ENCODE data around the gene ALKBH4.
"Not testable (repeated sequence)": the region's sequence is repeated elsewhere in the genome, so short reads cannot be mapped to it uniquely, and the experiment has no call there.

ALKBH4 gene

DNA sequence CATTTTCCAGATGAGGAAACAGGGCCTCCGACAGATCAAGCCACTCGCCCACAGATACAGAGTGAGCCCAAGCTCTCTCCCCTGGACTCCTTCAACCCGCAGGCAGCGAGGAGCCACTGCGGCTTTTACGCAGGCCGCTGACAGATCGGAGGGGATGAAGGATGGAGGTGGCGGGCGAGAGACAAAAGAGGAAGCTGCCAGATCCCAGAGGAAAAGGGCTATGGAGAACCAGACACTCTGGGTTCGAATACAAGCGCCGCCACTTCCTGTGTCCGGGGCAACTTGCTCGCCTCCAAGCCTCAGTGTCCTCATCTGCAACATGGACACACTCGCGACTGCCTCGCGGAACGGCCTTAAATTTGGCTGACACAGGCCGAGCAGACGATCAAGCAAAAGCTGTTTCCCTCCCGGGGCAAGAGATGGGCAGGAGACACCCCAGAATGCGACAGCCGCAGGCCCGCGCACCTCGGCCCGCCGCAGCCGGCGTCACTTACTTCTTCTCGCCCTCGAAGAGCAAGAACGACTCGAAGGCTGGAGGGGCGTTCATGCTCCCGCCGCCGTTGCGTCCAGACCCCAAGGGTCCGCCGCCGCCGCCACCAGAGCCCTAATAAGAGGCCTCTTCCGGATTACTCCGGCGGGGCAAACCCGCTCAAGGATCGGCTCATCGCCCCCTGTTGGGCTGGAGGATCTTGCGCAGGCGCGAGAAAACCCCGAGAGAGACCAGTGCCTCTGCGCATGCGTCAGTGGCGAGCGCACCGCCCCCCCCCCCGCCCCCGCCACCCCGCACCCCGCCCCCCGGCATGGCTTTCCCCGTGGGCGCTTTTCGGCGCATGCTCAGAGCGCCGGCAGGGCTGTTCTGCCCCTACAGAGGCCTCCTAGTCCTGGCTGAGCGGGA lies 13.9 kb upstream of the ALKBH4 start, which contains the start of gene POLR2J:
Gene POLR2J (minus strand): TSS at position 609 of the 895 bp plus-strand sequence. CDS start 62 bp downstream, at position 547.
- peak; percentile 87 for DNase-seq

DNA sequence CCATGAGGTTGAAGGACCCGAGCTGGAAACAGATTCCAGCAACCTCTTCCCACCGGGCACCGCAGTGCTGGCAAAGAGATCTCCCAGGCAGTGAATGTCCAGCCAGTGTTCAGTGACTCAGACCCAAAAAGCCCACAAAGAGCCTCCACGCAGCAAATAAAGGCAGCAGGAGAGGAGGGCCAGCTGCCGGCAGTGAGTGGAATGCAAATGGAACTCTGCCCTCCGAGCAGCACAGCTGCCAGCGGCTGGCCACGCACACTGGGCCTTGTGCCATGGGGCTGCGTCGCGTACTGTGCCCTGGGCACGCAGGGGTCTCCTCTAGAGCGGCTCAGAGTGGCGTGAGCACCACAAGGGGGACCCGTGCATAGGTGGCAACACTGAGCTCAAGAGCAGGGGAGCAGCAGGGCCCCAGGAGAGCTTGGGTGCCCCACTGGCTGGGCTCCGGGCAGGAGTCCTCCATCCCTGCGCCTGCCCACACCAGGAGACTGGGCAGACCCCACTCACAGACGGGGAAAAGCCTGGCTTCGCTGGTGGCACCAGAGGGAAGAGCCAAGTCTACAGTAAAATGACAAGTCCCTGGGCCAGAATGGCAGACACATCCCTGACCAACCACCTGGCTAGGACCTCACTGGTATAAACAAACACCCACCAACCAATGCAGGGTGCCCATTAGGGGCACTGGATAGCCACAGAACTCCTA lies 10.2 kb upstream of the ALKBH4 start:
- not testable (repeated sequence) for DNase-seq

DNA sequence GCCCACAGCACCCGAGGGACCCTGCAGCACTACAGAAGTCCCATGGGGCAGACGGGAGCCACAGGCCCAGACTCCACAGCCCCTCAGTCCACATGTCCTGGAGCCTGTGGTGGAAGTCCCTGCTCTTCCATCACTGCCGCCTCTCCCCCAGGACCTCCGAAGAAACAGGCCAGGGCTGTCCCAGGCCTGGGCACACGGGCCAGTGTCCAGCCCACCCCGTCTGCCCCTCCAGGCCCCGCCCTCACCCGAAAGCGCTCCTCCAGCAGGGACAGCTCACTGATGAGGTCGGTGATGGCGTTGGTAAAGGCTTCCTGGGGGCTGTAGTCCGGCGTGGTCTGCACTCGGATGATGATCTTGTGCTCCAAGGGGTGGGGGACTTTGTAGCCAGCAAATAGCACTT lies 9.5 kb upstream of the ALKBH4 start:
- DNase-seq, result not testable (repeated sequence)

DNA sequence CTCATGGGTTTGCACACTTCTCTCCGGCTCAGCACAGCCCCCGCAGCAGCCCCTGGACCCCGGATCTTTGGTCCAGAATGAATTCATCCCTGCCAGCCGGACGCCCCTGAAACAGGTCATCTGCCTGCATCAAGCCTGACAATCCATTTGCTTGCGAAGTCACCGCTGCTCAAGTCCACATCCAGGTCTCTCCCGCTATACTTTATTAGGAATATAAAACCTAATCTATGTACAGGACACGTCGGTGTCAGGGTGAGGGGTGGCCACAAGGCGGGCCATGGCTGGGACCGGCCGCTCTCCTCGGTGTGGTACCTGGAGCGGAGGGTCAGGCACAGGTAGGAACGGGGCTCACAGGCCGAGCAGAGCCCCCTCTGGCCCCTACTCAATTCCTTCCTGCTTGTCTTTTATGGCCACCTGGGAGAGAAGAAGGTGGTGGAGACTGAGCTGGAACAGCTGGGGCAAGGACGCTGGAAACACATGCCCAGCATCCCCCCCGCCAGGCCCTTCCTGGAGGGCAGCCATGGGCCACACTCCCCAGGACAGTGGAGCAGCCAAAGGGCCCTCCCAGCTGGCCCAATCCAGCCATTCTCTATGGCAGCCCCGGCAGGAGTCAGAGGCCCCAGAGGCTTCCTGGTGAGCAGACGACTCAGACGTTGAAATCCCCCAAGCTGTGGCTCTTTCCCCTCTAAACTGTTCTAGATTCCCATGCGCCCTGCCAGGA lies 8.8 kb upstream of the ALKBH4 start:
- no peak for DNase-seq

DNA sequence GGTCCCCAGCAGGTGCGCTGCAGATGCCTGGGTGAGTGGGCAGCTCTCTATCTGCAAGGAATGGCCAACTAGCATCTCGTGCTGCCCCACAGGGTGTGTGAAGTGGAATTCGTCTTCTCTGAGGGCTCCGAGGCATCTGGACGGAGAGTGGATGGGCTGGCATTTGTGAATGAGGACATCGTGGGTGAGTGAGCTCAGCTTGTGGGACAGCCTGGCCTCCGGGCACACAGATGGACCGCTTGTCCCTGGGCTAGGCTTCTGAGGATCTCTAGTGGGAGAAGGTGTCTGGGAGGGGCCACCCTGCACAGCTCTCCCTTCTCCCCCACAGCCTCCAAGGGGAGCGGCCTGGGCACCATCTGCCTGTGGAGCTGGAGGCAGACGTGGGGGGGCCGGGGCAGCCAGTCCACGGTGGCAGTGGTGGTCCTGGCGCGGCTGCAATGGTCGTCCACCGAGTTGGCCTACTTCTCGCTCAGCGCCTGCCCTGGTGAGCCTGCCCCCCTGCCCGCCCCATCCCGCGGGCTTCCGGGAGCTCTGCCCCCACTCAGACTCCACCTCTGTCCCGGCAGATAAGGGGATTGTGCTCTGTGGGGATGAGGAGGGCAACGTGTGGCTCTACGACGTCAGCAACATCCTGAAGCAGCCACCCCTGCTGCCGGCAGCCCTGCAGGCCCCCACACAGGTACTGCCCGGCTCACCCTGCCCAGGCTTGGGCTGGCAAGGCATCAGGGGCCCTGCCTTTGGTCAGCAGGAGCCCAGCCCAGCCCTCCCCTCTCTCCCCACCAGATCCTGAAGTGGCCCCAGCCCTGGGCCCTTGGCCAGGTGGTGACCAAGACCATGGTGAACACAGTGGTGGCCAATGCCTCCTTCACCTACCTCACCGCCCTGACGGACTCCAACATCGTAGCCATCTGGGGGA lies 7.7 kb upstream of the ALKBH4 start:
- no peak for DNase-seq

DNA sequence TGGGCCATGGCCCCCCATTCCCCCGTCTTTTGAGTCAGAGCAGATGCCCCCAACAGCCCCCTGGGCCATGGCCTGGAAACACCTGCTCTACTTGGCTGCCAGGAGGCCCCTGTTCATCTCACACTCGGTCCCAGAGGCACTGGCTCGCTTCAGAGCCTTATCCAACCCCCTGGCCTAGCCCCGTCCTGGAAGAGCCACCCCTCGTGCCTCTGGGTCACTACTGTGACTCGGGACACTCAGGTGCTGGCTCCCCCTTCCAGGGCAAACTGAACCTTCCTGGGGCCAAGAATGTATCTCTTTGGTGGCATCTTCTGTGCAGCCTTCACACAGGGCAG lies 7.1 kb upstream of the ALKBH4 start:
- DNase-seq, result no peak

DNA sequence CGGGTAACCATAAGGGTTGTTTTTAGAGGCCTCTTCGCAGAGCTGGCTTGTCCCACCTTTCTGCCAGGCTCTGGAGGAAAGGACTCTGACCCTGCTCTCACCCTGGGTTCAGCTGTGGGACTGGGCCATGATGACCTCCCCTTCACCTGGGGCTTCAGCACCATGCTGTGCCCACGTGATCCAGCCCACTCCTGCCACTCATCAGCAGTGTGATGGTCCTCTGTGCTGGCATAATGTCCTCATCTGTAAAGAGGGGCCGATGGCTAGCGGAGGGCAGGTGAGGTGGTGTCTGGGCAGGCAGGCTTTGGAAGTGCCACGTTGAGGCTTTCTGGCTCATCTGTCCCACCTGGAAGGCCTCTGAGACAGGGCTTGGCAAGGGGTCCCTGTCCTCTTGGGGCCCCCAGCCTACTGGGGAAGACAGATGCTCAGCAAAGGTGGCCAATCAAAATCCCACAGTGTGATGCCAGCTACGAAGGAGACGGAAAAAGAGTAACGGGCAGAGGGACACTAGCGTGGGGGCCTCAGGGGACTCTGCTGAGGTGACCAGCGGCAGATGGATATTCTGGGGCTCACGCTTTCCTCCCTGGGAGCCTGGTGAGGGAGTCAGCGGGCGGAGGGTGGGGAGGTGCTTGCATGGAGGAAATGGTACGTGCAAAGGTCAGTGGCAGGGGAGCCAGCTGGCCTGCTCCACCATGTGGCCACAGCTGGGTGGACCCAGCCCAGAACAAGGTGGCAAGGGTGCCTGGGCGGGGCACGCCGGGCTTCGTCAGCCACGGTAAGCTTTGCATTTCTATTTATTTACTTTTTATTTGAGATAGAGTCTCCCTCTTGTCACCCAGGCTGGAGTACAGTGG lies 5.5 kb upstream of the ALKBH4 start:
- no peak for DNase-seq

DNA sequence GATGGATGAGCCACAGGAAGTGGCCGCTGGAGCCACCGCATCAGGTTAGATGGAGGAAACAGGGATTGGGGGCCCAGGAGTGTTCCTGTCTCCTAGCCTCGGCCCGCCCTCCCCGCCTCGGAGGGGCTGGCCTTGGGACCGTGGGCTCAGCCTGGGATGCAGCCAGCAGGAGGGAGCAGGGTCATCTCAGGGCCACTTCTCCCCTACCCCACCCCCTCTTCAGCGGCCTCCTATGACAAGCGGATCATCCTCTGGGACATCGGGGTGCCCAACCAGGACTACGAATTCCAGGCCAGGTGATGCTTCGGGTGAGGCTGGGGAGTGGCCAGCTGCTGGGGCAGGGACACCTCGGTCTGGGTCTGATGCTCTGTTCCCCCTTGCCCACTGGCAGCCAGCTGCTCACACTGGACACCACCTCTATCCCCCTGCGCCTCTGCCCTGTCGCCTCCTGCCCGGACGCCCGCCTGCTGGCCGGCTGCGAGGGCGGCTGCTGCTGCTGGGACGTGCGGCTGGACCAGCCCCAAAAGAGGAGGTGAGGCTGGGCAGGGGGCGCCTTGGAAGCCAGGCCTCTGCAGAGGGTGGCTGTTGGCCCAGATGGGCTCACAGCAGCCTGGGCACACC lies 4.8 kb upstream of the ALKBH4 start:
- no peak for DNase-seq

DNA sequence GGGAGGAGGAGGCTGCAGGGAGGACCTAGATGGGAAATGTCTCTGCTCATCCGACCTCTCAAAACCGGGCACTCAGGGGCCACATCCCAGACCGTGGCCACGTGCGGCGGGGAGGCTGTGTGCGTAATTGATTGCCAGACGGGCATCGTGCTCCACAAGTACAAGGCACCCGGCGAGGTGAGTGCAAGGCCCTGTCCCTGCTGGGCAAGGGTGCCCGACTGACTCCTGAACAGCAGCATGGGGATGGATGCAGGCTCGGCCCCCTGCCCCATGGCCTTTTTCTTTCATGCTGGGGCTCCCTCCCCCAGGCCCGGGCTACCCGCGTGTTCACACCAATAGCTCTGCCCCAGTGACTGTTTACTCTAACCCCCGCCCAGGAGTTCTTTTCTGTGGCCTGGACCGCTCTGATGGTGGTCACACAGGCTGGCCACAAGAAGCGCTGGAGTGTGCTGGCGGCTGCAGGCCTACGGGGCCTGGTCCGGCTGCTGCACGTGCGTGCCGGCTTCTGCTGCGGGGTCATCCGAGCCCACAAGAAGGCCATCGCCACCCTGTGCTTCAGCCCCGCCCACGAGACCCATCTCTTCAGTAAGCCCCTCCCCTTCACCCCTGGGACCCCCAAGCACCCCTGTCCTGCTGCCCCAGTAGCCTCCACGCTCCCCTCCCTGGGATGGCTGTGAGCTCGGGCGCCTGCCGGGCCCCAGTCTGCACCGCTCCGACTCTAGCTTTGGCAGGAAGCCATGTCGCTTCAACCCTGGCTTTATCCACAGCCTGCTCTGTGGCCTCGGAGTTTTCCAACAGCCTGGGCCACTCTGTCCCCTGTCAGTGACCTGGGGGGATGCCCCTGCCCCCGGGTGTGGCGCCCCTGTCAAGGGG lies 4.1 kb upstream of the ALKBH4 start:
- no peak for DNase-seq

DNA sequence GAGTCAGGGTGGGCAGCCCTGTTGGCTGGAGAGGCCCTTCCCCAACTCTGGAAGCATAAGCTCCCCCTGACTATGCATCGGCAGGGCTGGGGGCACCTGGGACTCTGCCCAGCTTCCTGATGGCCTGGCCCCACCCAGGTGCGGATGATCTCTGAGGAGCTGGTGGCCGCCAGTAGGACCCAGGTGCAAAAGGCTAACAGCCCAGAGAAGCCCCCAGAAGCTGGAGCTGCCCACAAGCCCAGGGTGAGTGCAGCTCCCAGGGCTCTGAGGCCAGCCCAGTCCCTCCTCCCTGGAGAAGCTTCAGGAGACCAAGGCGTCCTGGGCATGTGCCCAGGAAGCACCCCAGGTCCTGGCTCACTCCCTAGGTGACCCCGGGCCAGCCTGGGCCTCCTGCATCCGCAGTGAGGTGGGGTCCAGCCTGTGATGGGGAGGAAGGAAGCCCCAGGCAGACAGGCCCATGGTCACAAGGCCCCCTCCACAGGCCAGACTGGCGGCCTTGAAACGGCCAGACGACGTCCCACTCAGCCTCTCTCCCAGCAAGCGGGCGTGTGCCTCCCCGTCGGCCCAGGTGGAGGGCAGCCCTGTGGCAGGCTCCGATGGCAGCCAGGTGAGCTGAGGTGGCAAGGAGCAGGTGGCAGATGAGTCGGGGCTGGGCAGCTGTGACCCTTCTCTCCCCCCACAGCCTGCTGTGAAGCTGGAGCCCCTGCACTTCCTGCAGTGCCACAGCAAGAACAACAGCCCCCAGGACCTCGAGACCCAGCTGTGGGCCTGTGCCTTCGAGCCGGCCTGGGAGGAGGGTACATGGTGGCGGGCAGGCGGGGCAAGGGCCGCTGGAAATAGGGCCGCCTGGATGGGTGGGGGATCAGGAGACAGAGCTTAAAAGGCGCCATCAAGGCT lies 3.2 kb upstream of the ALKBH4 start:
- no peak for DNase-seq

DNA sequence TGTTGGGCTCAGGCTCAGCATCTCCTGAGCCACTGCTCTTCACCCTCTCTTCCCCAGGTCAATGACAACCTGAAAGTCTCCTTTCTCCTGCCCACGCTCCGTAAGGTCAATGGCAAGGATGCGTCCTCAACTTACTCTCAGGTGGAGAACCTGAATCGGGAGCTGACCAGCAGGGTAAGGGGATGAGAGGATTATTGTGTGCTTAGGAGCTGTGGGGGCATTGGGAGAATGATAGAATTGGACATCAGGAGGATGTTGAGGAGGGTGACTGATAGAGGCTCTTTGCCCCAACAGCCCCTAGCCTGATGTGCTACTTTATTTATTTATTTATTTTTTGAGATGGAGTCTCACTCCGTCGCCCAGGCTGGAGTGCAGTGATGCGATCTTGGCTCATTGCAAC lies 1.4 kb upstream of the ALKBH4 start:
- DNase-seq, result no peak

DNA sequence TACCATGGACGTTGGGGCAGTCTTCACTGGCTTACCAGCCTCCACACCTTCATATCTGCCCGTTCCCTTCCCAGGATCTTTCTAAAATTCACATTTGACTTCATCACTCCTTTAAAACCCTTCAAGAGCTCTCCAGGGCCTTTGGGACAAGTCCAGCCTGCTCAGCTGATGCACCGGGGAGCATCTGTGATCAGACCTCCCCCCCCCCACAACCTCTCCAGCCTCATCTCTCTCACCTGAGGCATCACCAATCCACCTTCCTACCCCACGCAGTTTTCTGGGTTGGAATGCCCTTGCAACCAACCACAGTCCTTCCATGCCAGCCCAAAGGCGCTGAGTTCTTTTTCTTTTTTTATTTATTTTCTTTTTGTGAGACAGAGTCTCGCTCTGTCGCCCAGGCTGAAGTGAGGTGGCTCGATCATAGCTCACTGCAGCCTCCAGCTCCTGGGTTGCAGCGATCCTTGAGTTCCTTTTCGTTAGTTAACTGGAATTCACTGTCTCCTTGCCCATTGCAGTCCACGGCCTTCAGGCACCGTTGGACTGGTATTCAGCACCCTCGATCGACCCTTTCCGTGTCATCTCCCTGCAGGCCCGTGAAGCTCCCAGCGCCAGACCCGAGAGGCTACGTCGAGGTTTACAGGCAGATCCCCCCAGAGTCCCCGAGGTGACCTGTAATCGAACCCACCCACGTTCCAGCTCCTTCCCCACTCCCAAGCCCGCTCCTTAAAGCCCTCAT lies 654 bp downstream of the ALKBH4 start:
- no peak for DNase-seq

DNA sequence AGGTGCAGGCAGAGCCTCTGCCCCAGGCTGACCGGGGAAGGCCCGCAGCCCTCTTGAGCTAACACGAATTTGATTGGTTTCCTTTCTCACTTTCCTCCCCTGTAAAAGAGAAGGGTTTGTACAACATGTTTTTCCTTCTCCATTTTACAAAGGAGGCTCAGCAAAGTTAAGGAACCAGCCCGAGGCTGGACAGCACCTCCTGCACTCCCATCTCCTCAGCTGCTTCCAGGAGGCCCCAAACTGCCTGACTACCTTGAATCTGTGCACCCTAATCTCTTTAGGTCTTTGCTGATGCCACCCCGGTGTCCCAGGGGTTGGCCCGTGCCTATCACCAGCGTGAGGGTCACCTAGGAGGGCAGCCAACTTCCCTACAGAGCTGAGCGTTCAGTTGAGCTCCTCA lies 4.2 kb downstream of the ALKBH4 start:
- no peak for DNase-seq

DNA sequence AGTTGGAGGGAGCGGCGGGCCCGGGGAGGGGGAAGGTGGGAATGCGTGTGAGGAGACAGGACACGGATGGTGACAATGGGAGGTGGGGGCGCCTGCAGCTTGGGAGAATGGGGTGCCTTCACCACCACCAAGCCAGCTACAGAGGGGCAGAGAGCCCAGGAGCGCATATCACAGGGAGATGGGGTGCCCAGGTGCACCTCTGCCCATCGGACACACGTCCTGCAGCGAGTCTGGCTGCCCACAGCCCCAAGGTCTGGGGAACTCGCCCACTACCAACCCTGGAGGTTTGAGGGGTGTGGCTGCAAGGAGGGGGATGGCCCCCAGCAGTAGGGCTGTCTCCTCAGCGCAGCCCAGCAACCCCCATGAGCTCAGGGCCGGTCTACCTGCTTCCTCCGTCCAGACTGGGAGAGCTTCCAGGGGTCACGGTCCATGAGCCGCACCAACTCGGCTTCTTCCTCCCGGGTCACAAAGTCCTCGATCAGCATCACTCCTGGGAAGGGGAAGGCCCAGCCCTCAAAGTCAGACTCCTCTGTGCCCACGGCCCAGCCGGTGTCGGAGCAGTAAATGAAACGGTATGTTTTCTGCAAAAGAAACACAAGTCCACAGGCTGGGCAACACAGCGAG lies 5.3 kb downstream of the ALKBH4 start:
- DNase-seq, result no peak

DNA sequence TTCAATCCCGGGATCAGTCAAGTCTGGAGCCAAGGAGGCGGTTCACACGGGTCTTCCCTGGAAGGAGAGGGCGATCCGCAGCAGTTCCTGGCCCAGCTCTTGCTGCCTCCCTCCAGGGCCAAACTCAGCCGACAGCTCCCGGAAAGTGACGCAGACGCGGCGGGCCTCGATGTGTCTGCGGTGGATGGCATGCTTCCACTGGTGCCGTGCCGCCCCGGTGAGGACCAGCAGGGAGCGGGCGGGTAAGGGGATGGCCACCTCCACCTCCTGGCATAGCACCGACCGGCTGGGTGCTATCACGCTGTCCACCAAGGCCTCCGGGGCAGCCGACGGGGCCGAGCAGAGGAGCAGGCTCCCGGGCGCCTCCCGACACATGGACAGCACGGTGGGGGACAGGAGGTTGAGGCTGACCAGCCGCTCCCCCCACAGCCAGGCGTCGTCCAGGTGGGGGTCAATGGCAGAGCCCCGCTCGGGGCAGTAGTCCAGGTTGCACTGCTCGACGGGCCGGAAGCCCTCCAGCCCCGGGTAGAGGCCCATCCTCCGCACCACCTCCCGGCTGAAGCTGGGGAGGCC lies 7.2 kb downstream of the ALKBH4 start:
- DNase-seq, result no peak

DNA sequence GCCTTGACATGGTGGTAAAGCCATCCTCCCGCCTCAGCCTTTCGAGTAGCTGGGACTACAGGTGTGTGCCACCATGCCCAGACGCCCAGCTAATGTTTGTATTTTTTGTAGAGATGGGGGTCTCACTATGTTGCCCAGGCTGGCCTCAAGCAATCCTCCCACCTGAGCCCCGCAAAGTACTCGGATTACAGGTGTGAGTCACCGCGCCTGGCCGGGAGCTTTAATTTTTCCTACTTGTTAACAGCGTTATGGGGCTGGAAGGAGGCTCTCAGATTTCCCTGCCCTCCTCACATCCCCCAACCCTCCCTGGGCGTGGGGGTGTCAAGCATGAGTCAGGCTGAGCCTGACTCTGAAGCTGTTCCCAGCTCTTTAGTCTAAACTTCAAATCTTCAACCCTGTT lies 8.3 kb downstream of the ALKBH4 start:
- DNase-seq, result no peak

DNA sequence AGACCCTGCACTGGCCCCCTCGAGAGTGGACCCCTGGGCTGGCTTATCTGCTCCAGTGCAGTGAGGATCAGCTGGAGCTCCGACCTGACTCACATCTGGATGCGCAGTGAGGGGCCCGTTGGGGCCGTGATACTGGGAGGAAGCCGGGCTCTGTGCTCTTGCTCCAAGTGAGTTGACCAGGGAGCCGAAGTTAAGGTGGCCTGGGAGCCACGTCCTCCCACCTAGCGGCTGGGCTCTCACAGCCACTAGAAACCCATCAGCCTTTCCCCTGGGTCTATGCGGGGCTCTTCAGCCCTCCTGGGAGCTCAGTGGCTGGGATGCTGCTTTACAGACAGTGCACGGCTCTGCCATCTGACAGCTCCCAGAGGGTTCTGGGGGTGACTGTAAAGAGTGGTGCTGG lies 9.1 kb downstream of the ALKBH4 start:
- DNase-seq, result no peak
